Kidney (tissue), 14 donors: ENCODE results near the gene HOXD13. TPM values are rescaled to one million over a fixed set of nuclear protein-coding genes. Genes with fewer than 3 reads are reported as not detected.
A peak's percentile ranks its signal among the peaks of the same experiment; 100 is the strongest.

Source experiments
- DNase-seq, 5 donors: peaks; one replicate each; pipeline ENCODE4 v3.0.0-alpha.2; 2013 to 2020
- FAIRE-seq: peaks from 2 replicates; lab custom pipeline; 2012; peaks lifted over from hg19 to GRCh38; lab: Jason Lieb, UNC
- H3K27ac ChIP-seq, 2 donors: one replicate each; pipeline ENCODE4 v1.7.0; 2013; ENCODE audit warnings: low read depth in 2 of 2, low read length in 2 of 2, inconsistent platforms in 1 of 2
- H3K27me3 ChIP-seq: one replicate; pipeline ENCODE4 v1.7.1; 2013; ENCODE audit warnings: low read length, inconsistent platforms; ENCODE audit not compliant: control insufficient read depth, insufficient read depth
- H3K36me3 ChIP-seq, 3 donors: one replicate each; pipeline versions ENCODE4 v1.7.0 to v1.7.1; 2013; ENCODE audit warnings: low read length in 3 of 3, control low read depth in 1 of 3, inconsistent platforms in 1 of 3; ENCODE audit not compliant: insufficient read depth in 3 of 3, control insufficient read depth in 2 of 3
- H3K4me1 ChIP-seq, 3 donors: one replicate each; pipeline versions ENCODE4 v1.7.0 to v1.7.1; 2013; ENCODE audit warnings: low read length in 3 of 3, inconsistent platforms in 1 of 3, low read depth in 1 of 3; ENCODE audit not compliant: control insufficient read depth in 2 of 3, insufficient read depth in 2 of 3
- H3K4me3 ChIP-seq, 3 donors: one replicate each; pipeline versions ENCODE4 v1.7.0 to v1.8.1; 2013; ENCODE audit warnings: low read length in 3 of 3, control low read depth in 1 of 3, inconsistent platforms in 1 of 3
- H3K9ac ChIP-seq, 3 donors: one replicate each; pipeline versions ENCODE4 v1.7.0 to v1.7.1; 2013; ENCODE audit warnings: low read length in 3 of 3, control low read depth in 1 of 3, inconsistent platforms in 1 of 3
- H3K9me3 ChIP-seq, 3 donors: one replicate each; pipeline versions ENCODE4 v1.7.0 to v1.7.1; 2013; ENCODE audit warnings: low read length in 3 of 3, control low read depth in 1 of 3, inconsistent platforms in 1 of 3; ENCODE audit not compliant: control insufficient read depth in 2 of 3, insufficient read depth in 1 of 3
- intact Hi-C: fragments of 100-400 bp; cut with DNase I; formaldehyde crosslinking; loops from one replicate; pipeline ENCODE4 v1.11.1; 2022
- polyA plus RNA-seq: library from polyadenylated mRNA; stranded (reverse); fragments of 350-450 nt; fragmentation: Illumina TruSeq; extraction: RNeasy Lipid Tissue Mini Kit (QIAGEN cat#74804); gene quantifications from one replicate; pipeline ENCODE4 v1.2.3, GENCODE V29; 2014; ENCODE audit warnings: low read depth, low replicate concordance; ENCODE audit not compliant: insufficient read depth
- total RNA-seq: library from RNA; stranded (reverse); fragmentation: NEBNext Ultra II Directional; extraction: Animal tissue kit (Norgen Biotek cat#: 25700); gene quantifications from one replicate; pipeline ENCODE4 v1.2.1, GENCODE V29; 2021
- TF ChIP-seq, protein P1 (sequence below): IDR thresholded peaks from 3 replicates; pipeline ENCODE4 v1.5.1; 2012; ENCODE audit warnings: mild to moderate bottlenecking, moderate library complexity, borderline replicate concordance; ENCODE audit not compliant: insufficient read depth; ENCODE audit errors: extremely low read depth
- donor health status: control.
- donor health status: control.
- donor health status: control.
- donor health status: control.
- donor health status: control.
- donor health status: DM: yes; HTN: yes; CAD: no.
- donor health status: Normal renal cell carcinoma (clear cell type).

The HOXD13 gene
- total and polyA plus RNA-seq, 2 donors from 2014 or later, result not detected

DNA sequence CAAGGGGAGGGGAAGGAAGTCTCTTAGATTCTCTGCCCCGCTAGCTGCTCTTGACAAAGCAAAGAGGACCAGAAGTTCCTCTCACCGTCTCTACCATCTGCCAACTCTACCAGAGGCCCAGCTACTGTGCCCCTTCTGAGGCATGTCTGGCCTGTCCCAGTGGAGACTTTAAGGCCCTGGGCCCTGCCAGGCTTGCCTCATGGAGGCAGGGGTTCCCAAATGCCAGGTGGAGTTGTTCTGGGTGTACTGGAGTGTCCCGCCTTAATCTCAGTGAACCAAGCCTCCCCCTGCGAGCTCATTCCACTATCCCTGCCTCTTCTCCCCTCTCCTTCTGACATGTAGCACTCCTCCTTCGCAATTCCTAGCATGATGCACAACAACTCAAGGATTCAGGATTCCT is 9.3 kb downstream of the HOXD13 start:
- Histone ChIP-seq H3K4me3 (no peak overlapping the region), H3K9me3 (no peaks in the 10 kb centered on the region), H3K9ac (no peak overlapping the region), H3K4me1 (peaks cover 0 to 11% (median under 1%) of the 10 kb centered on the region in 3 donors), H3K27me3 (peaks cover 42% of the 10 kb centered on the region), H3K36me3 (no peaks in the 10 kb centered on the region), H3K27ac (no peak overlapping the region)
- FAIRE-seq, result no peak
- intact Hi-C loops, result no loop called here
- DNase-seq, result peak in 2 of 5 donors; percentile 30 to 57
- TF ChIP-seq, protein P1, sequence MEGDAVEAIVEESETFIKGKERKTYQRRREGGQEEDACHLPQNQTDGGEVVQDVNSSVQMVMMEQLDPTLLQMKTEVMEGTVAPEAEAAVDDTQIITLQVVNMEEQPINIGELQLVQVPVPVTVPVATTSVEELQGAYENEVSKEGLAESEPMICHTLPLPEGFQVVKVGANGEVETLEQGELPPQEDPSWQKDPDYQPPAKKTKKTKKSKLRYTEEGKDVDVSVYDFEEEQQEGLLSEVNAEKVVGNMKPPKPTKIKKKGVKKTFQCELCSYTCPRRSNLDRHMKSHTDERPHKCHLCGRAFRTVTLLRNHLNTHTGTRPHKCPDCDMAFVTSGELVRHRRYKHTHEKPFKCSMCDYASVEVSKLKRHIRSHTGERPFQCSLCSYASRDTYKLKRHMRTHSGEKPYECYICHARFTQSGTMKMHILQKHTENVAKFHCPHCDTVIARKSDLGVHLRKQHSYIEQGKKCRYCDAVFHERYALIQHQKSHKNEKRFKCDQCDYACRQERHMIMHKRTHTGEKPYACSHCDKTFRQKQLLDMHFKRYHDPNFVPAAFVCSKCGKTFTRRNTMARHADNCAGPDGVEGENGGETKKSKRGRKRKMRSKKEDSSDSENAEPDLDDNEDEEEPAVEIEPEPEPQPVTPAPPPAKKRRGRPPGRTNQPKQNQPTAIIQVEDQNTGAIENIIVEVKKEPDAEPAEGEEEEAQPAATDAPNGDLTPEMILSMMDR, result no peak

DNA sequence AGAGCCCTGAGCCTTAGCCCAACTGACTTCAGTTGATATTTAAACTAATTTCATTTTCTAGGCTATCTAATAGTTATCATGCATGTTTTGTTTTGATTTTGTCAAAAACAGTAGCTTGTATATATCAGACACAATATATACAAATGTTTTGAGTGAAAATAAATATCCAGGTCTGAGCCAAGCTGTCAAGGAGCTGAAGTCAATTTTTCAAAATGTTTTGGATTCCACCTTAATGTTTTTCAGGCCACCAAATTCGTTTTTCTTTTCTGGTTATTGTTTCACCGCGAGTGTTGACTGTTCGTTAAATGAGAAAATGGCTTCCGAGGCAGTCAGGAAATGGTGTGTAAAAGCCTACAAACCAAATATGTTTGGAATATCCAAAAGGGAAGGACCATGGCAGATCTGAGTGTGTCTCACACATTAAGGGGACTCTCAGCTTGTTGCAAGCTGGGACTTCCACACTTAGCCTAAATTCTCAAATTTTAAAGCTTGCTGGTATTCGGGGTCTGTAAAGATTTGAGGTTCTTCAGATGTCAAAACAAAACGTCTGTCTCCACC is 9.9 kb downstream of the HOXD13 start:
- H3K4me3 ChIP-seq, result no peak overlapping the region
- peaks cover 0 to 8% (median 0%) of the 10 kb centered on the region in 3 donors for H3K4me1 ChIP-seq
- no peak overlapping the region for H3K9ac ChIP-seq
- TF ChIP-seq, protein P1, result no peak
- H3K9me3 ChIP-seq, result no peaks in the 10 kb centered on the region
- intact Hi-C loops, result no loop called here
- H3K27ac ChIP-seq, result no peak overlapping the region
- FAIRE-seq (no peak), DNase-seq (no peak)
- peaks cover 36% of the 10 kb centered on the region for H3K27me3 ChIP-seq
- no peaks in the 10 kb centered on the region for H3K36me3 ChIP-seq

DNA sequence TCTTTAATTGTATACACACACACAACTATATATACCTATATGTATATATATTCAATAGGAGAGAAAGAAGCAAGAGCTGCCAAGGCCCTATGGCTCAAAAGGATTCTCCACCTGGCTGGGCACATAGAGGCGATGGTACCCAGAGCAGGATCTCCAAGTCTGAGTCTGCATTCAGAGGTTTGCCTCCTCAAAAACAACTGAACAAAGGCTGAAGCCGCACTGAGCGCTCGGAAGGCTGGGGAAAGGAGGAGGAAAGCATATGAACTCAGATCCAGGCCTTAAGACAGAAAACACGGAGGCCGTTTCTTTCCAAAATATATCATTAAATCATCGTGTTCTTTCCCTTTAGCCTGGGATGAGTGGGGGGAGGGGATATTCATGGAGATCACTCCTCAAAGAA is 10.7 kb downstream of the HOXD13 start:
- Histone ChIP-seq H3K9ac (no peak overlapping the region), H3K4me3 (peak overlapping the region in 1 of 3 donors; percentile 7), H3K4me1 (peaks cover 0 to 7% (median 0%) of the 10 kb centered on the region in 3 donors), H3K27me3 (peaks cover 30% of the 10 kb centered on the region), H3K27ac (no peak overlapping the region), H3K36me3 (no peaks in the 10 kb centered on the region), H3K9me3 (no peaks in the 10 kb centered on the region)
- TF ChIP-seq, protein P1, result no peak
- FAIRE-seq (no peak), DNase-seq (peak in 2 of 5 donors; percentile 47 to 58)
- intact Hi-C loops, result no loop called here
